Measurements from ENCODE around the gene MPRIP. TPM values are rescaled to one million over a fixed set of nuclear protein-coding genes. Genes with fewer than 3 reads are reported as not detected.
"Not testable (repeated sequence)": the region's sequence is repeated elsewhere in the genome, so short reads cannot be mapped to it uniquely, and the experiment has no call there.

Gene MPRIP
- total RNA-seq, 2 experiments from 2014 or later, result 210 to 239 TPM

- no peak overlapping the region for H3K27ac Mint-ChIP-seq
- no peak overlapping the region for H3K4me3 Mint-ChIP-seq
- POLR2A ChIA-PET, result interaction anchor here (0.7 kb wide), 1 partner anchor 16 kb away, joined by 3 read pairs; no protein-coding TSS in a partner anchor
- H3K4me1 Mint-ChIP-seq, result peaks cover 29% of the 10 kb centered on the region
- H3K27me3 Mint-ChIP-seq, result no peaks in the 10 kb centered on the region
- H3K9me3 Mint-ChIP-seq, result no peaks in the 10 kb centered on the region
- ATAC-seq (ENCODE audit: low read depth) (no peak), DNase-seq (no peak)
- peaks cover 17% of the 10 kb centered on the region for H3K36me3 Mint-ChIP-seq
These were observed 146.3 kb downstream of the MPRIP start for GRCh38 chr17:17188586-17188985.

- Mint-ChIP-seq H3K27ac (no peak overlapping the region), H3K27me3 (no peaks in the 10 kb centered on the region), H3K9me3 (no peaks in the 10 kb centered on the region), H3K4me1 (peaks cover 20% of the 10 kb centered on the region), H3K36me3 (peaks cover 13% of the 10 kb centered on the region), H3K4me3 (no peak overlapping the region)
- POLR2A ChIA-PET, result interaction anchor here (1.2 kb wide), 1 partner anchor 10 kb away, joined by 3 read pairs; no protein-coding TSS in a partner anchor
- DNase-seq (no peak), ATAC-seq (ENCODE audit: low read depth) (no peak)
These were observed 147.3 kb downstream of the MPRIP start for GRCh38 chr17:17189559-17189958.

- ATAC-seq (ENCODE audit: low read depth), result no peak
- H3K4me3 Mint-ChIP-seq, result no peak overlapping the region
- peaks cover 14% of the 10 kb centered on the region for H3K4me1 Mint-ChIP-seq
- H3K27me3 Mint-ChIP-seq, result no peaks in the 10 kb centered on the region
- POLR2A ChIA-PET, result interaction anchor here (1.1 to 1.2 kb wide), 2 partner anchors 10 to 16 kb away, joined by 3 read pairs; partner anchors contain the start of gene PLD6
- H3K36me3 Mint-ChIP-seq, result peaks cover 7% of the 10 kb centered on the region
- no peaks in the 10 kb centered on the region for H3K9me3 Mint-ChIP-seq
- H3K27ac Mint-ChIP-seq, result no peak overlapping the region
- DNase-seq, result no peak
These were observed 147.9 kb downstream of the MPRIP start for GRCh38 chr17:17190188-17190587.

- H3K27me3 Mint-ChIP-seq, result no peaks in the 10 kb centered on the region
- DNase-seq (no peak), ATAC-seq (ENCODE audit: low read depth) (no peak)
- no peak overlapping the region for H3K4me3 Mint-ChIP-seq
- H3K27ac Mint-ChIP-seq, result no peak overlapping the region
- H3K4me1 Mint-ChIP-seq, result peaks cover 2% of the 10 kb centered on the region
- H3K36me3 Mint-ChIP-seq, result no peaks in the 10 kb centered on the region
- POLR2A ChIA-PET, result interaction anchor here (1.1 to 1.3 kb wide), 2 partner anchors 11 to 15 kb away, joined by 3 read pairs; partner anchors contain the start of gene PLD6
- no peaks in the 10 kb centered on the region for H3K9me3 Mint-ChIP-seq
These were observed 149.1 kb downstream of the MPRIP start for GRCh38 chr17:17191346-17191792.

- H3K9me3 Mint-ChIP-seq, result no peaks in the 10 kb centered on the region
- ATAC-seq (ENCODE audit: low read depth), result no peak
These were observed 149.7 kb downstream of the MPRIP start for GRCh38 chr17:17191961-17192381.

GRCh38 chr17:17195466-17195865 is 153.2 kb downstream of the MPRIP start:
- H3K27me3 Mint-ChIP-seq; POLR2A ChIA-PET; ATAC-seq (ENCODE audit: low read depth); H3K4me3 Mint-ChIP-seq; H3K27ac Mint-ChIP-seq; H3K9me3 Mint-ChIP-seq; H3K4me1 Mint-ChIP-seq; H3K36me3 Mint-ChIP-seq; DNase-seq: not testable (repeated sequence)

More at GRCh38 chr17:17191961-17192381, 149.7 kb downstream of the MPRIP start:
- POLR2A ChIA-PET, result interaction anchor here (1.3 kb wide), 1 partner anchor 12 kb away, joined by 3 read pairs; no protein-coding TSS in a partner anchor
- no peak for DNase-seq
- Mint-ChIP-seq H3K27ac (no peak overlapping the region), H3K4me3 (no peak overlapping the region), H3K4me1 (no peaks in the 10 kb centered on the region), H3K27me3 (no peaks in the 10 kb centered on the region), H3K36me3 (no peaks in the 10 kb centered on the region)

- H3K27ac Mint-ChIP-seq, result no peak overlapping the region
- POLR2A ChIA-PET, result no interaction called here
- H3K4me1 Mint-ChIP-seq, result no peaks in the 10 kb centered on the region
- no peaks in the 10 kb centered on the region for H3K27me3 Mint-ChIP-seq
- H3K9me3 Mint-ChIP-seq, result no peaks in the 10 kb centered on the region
- ATAC-seq (ENCODE audit: low read depth) (no peak), DNase-seq (no peak)
- H3K36me3 Mint-ChIP-seq, result no peaks in the 10 kb centered on the region
- H3K4me3 Mint-ChIP-seq, result no peak overlapping the region
These were observed 154.5 kb downstream of the MPRIP start for GRCh38 chr17:17196776-17197175.

- Mint-ChIP-seq H3K9me3 (no peaks in the 10 kb centered on the region), H3K27me3 (no peaks in the 10 kb centered on the region), H3K27ac (no peak overlapping the region), H3K4me3 (no peak overlapping the region), H3K36me3 (no peaks in the 10 kb centered on the region), H3K4me1 (no peaks in the 10 kb centered on the region)
- POLR2A ChIA-PET, result interaction anchor here (0.6 kb wide), 1 partner anchor 94 kb away, joined by 3 read pairs; no protein-coding TSS in a partner anchor
- ATAC-seq (ENCODE audit: low read depth) (no peak), DNase-seq (no peak)
These were observed 156.0 kb downstream of the MPRIP start for GRCh38 chr17:17198281-17198680.

GRCh38 chr17:17200311-17200710 is 158.1 kb downstream of the MPRIP start:
- H3K27ac Mint-ChIP-seq, result no peak overlapping the region

GRCh38 chr17:17200831-17201230 is 158.6 kb downstream of the MPRIP start:
- H3K36me3 Mint-ChIP-seq, result peaks cover 2% of the 10 kb centered on the region
- ATAC-seq (ENCODE audit: low read depth), result no peak
- no peak for DNase-seq
- POLR2A ChIA-PET, result interaction anchor here (0.6 to 0.8 kb wide), 3 partner anchors 22 to 201 kb away, joined by 3 to 5 read pairs (median 4); no protein-coding TSS in a partner anchor
- peaks cover 11% of the 10 kb centered on the region for H3K4me1 Mint-ChIP-seq
- no peak overlapping the region for H3K4me3 Mint-ChIP-seq
- no peak overlapping the region for H3K27ac Mint-ChIP-seq
- no peaks in the 10 kb centered on the region for H3K27me3 Mint-ChIP-seq
- H3K9me3 Mint-ChIP-seq, result no peaks in the 10 kb centered on the region

More at GRCh38 chr17:17200311-17200710, 158.1 kb downstream of the MPRIP start:
- POLR2A ChIA-PET, result interaction anchor here (0.7 to 1.0 kb wide), 3 partner anchors 10 to 37 kb away, joined by 3 to 4 read pairs (median 3); no protein-coding TSS in a partner anchor
- H3K9me3 Mint-ChIP-seq, result no peaks in the 10 kb centered on the region
- no peaks in the 10 kb centered on the region for H3K27me3 Mint-ChIP-seq
- peaks cover 2% of the 10 kb centered on the region for H3K36me3 Mint-ChIP-seq
- H3K4me3 Mint-ChIP-seq, result no peak overlapping the region
- DNase-seq (no peak), ATAC-seq (ENCODE audit: low read depth) (no peak)
- peaks cover 9% of the 10 kb centered on the region for H3K4me1 Mint-ChIP-seq

GRCh38 chr17:17201271-17201670 is 159.0 kb downstream of the MPRIP start:
- POLR2A ChIA-PET, result interaction anchor here (0.6 to 0.8 kb wide), 2 partner anchors 36 to 202 kb away, joined by 4 to 5 read pairs; no protein-coding TSS in a partner anchor
- peaks cover 2% of the 10 kb centered on the region for H3K36me3 Mint-ChIP-seq
- H3K9me3 Mint-ChIP-seq, result no peaks in the 10 kb centered on the region
- no peak overlapping the region for H3K4me3 Mint-ChIP-seq
- ATAC-seq (ENCODE audit: low read depth), result no peak
- no peak overlapping the region for H3K27ac Mint-ChIP-seq
- no peak for DNase-seq
- H3K27me3 Mint-ChIP-seq, result no peaks in the 10 kb centered on the region
- H3K4me1 Mint-ChIP-seq, result peaks cover 11% of the 10 kb centered on the region

GRCh38 chr17:17201907-17202306 is 159.7 kb downstream of the MPRIP start:
- H3K27ac Mint-ChIP-seq, result no peak overlapping the region

GRCh38 chr17:17203173-17203730 is 161.0 kb downstream of the MPRIP start:
- ATAC-seq (ENCODE audit: low read depth) (no peak), DNase-seq (no peak)
- H3K36me3 Mint-ChIP-seq, result peaks cover 2% of the 10 kb centered on the region
- H3K9me3 Mint-ChIP-seq, result no peaks in the 10 kb centered on the region
- H3K27ac Mint-ChIP-seq, result peak overlapping the region; percentile 74
- peaks cover 11% of the 10 kb centered on the region for H3K4me1 Mint-ChIP-seq
- POLR2A ChIA-PET, result no interaction called here
- no peak overlapping the region for H3K4me3 Mint-ChIP-seq
- H3K27me3 Mint-ChIP-seq, result no peaks in the 10 kb centered on the region

More at GRCh38 chr17:17201907-17202306, 159.7 kb downstream of the MPRIP start:
- Mint-ChIP-seq H3K4me3 (no peak overlapping the region), H3K9me3 (no peaks in the 10 kb centered on the region), H3K36me3 (peaks cover 2% of the 10 kb centered on the region), H3K4me1 (peaks cover 11% of the 10 kb centered on the region), H3K27me3 (no peaks in the 10 kb centered on the region)
- POLR2A ChIA-PET, result no interaction called here
- ATAC-seq (ENCODE audit: low read depth), result no peak
- DNase-seq, result no peak
